GM19324 (cell line): ENCODE data around the gene SPACA9.

ENCODE experiments used
- ATAC-seq: cut with Tn5 transposase; IDR thresholded peaks from one replicate; pipeline ENCODE4 v1.9.1; 2021; ENCODE audit warnings: mild to moderate bottlenecking, moderate library complexity; ENCODE audit not compliant: unreplicated experiment, low FRiP score

Gene SPACA9

DNA sequence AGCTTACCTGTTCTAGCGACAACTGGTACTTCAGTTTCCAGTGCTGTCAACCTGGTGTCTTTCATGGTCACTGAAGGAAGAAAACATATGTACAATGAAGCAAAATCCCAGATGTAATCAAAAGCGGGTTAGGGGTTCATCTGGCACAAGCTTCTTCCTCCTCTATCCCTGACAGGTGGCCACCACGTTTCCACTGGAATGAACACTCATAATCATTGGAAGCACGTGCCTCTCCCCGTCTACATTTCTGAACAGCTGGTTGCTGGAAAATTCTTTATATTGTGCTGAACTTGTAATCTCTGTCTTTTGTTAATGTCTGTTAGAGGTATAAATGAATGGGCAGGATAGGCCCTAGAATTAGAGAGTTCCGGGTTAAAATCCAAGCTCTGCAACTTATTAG, 56.3 kb downstream of the SPACA9 start:
- no peak for ATAC-seq

GRCh38 chr9:132937463-132937901, 58.8 kb downstream of the SPACA9 start:
- ATAC-seq, result no peak

DNA sequence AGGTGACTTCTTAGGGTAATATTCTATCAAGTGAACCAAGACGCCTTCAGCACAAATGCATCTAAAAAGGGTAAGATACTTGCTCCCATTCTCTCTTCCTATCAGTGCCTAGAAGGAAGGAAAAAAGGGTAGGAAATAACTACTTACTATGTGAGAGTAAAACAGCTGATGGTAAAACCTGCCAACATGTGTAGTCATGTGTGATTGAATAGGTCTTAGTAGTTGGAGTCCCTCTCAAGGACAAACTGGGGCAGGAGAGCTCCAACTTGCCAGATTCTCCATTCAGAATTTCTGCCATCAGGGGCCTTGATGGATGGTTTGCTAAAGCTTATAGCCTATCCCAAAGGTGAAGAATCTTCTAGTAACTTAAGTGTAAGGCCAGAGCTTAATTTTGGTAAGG, 60.5 kb downstream of the SPACA9 start:
- ATAC-seq, result no peak
